SK-N-MC (cell line): Measurements from ENCODE around the gene MACROH2A1.

ENCODE experiments used
- EZH2 ChIP-seq: fragments of 200-600 bp; sonication (generic); IDR thresholded peaks from one replicate; pipeline ENCODE4 v1.6.1; 2017; ENCODE audit warnings: antibody characterized with exemption
- FOXP2 ChIP-seq: optimal IDR thresholded peaks from 2 replicates; pipeline ENCODE3; 2011; ENCODE audit warnings: mild to moderate bottlenecking, moderate library complexity; ENCODE audit not compliant: insufficient read depth; ENCODE audit errors: extremely low read length, control extremely low read depth
- POLR2AphosphoS5 ChIP-seq: IDR thresholded peaks from 2 replicates; pipeline ENCODE4 v1.6.1; 2012; ENCODE audit warnings: mild to moderate bottlenecking, low read depth, low read length, borderline replicate concordance

GRCh38 chr5:135444881-135445280 is 45.9 kb upstream of the MACROH2A1 start:
- TF ChIP-seq POLR2AphosphoS5 (no peak), EZH2 (no peak), FOXP2 (no peak)
